ENCODE data around the gene SRPRB.

Gene SRPRB

GRCh38 chr3:133820129-133820528 lies 14.5 kb downstream of the SRPRB start:
- no peak for TF ChIP-seq CTCF (IDR thresholded peaks at IDR 0.05; ENCODE audit: borderline replicate concordance, insufficient read depth, low read depth, low read length)
- H3K4me3 ChIP-seq (ENCODE audit: low read depth, low read length): no peak overlapping the region

- no peak for TF ChIP-seq CTCF (IDR thresholded peaks at IDR 0.05; ENCODE audit: borderline replicate concordance, insufficient read depth, low read depth, low read length)
- no peak overlapping the region for H3K4me3 ChIP-seq (ENCODE audit: low read depth, low read length)
Observed at GRCh38 chr3:133820889-133821675, 15.5 kb downstream of the SRPRB start.

GRCh38 chr3:133821767-133822638 lies 16.4 kb downstream of the SRPRB start:
- H3K4me3 ChIP-seq (ENCODE audit: low read depth, low read length): no peak overlapping the region
- TF ChIP-seq CTCF (IDR thresholded peaks at IDR 0.05; ENCODE audit: borderline replicate concordance, insufficient read depth, low read depth, low read length): peak; percentile 14; the same call in 1 of the 2 replicates

GRCh38 chr3:133824961-133825485 lies 19.4 kb downstream of the SRPRB start:
- H3K4me3 ChIP-seq (ENCODE audit: low read depth, low read length): no peak overlapping the region
- no peak for TF ChIP-seq CTCF (IDR thresholded peaks at IDR 0.05; ENCODE audit: borderline replicate concordance, insufficient read depth, low read depth, low read length)

GRCh38 chr3:133825969-133826727 lies 20.5 kb downstream of the SRPRB start:
- no peak overlapping the region for H3K4me3 ChIP-seq (ENCODE audit: low read depth, low read length)
- TF ChIP-seq CTCF (IDR thresholded peaks at IDR 0.05; ENCODE audit: borderline replicate concordance, insufficient read depth, low read depth, low read length): no peak

- no peak for TF ChIP-seq CTCF (IDR thresholded peaks at IDR 0.05; ENCODE audit: borderline replicate concordance, insufficient read depth, low read depth, low read length)
- H3K4me3 ChIP-seq (ENCODE audit: low read depth, low read length): no peak overlapping the region
Observed at GRCh38 chr3:133827136-133827535, 21.5 kb downstream of the SRPRB start.

Data from GM12875 (cell line).